Loucy (cell line): ENCODE measurements around the gene LUZP4.

Source experiments
- EZH2phosphoT487 ChIP-seq: fragments of 200-600 bp; IDR thresholded peaks from 2 replicates; pipeline ENCODE4 v1.6.1; 2018; ENCODE audit warnings: antibody characterized with exemption, mild to moderate bottlenecking, moderate library complexity, borderline replicate concordance
- TF ChIP-seq, protein P1 (sequence below): fragments of 200-600 bp; sonication (generic); conservative IDR thresholded peaks from 2 replicates; pipeline ENCODE4 v1.5.1; 2014; ENCODE audit warnings: mild to moderate bottlenecking, antibody characterized with exemption, low read length

DNA sequence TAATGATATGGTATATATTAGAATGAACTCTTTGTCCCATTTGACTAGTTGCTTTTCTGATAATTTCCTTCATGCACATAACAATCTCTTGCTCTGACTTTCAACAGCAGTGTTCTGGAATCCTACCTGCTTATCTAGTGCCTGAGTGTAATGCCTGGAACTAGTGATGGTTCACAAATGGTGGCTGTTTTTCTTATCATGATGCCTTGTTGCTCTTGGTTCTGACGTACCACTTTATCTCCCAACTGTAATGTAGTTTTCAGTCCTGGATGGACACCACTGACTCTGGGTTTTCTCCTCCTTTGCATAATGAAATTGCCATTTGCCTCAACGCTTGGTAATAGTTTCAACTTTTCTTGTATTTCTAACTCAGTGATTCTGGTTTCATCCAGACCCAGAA lies 25.5 kb upstream of the LUZP4 start:
- TF ChIP-seq, protein P1, sequence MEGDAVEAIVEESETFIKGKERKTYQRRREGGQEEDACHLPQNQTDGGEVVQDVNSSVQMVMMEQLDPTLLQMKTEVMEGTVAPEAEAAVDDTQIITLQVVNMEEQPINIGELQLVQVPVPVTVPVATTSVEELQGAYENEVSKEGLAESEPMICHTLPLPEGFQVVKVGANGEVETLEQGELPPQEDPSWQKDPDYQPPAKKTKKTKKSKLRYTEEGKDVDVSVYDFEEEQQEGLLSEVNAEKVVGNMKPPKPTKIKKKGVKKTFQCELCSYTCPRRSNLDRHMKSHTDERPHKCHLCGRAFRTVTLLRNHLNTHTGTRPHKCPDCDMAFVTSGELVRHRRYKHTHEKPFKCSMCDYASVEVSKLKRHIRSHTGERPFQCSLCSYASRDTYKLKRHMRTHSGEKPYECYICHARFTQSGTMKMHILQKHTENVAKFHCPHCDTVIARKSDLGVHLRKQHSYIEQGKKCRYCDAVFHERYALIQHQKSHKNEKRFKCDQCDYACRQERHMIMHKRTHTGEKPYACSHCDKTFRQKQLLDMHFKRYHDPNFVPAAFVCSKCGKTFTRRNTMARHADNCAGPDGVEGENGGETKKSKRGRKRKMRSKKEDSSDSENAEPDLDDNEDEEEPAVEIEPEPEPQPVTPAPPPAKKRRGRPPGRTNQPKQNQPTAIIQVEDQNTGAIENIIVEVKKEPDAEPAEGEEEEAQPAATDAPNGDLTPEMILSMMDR: no peak
- no peak for TF ChIP-seq EZH2phosphoT487
